ENCODE data around the gene FANCB. TPM values are rescaled to one million over a fixed set of nuclear protein-coding genes. Genes with fewer than 3 reads are reported as not detected.
A peak's percentile ranks its signal among the peaks of the same experiment; 100 is the strongest.

Gene FANCB
- 1 to 10 TPM; 2.5 to 4.8 (median 3.2) TPM for total RNA-seq

DNA sequence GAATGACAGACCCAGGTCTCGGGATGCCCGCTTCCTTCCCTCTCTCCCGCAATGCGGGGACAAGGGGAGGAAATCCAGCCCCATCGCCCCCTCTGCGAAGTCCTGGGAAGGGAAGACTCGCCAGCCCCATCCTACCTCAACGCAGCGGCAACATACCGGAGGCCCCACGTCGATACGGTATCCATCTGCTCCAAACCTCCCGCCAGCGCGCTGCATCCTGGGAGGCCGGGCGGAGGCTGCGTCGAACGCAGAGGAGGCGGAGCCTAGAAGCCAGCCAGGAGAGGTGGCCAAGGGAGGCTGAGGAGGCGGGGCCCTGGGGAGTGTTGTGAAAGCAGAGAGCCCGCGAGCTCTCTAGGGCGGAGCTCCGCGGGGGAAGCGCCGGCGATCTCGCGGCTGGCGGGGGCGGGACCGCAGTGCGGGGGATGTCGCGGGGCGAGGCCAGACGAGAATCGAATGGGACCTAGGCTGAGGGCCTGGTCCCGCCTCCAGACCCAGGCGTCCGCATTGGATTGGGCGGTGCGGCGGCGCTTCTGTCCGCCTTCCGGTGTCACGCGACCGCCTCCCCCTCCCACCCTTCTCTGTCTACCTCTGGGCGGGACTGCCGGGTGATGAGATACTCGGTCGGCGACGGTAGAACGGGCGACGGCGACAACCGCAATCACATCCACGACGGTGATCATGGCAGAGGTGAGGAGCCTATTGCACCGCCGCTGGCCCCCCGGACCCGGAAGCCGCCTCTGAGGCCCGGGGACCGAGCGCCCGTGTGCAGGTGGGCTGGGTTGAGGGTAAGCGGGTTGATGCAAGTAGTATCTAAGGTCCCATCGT lies at the start of gene FANCB, which contains the start of gene MOSPD2:
Gene FANCB (minus strand): TSS at position 219 of the 825 bp plus-strand sequence. CDS start 7,559 bp downstream, outside the sequence.
Gene MOSPD2 (plus strand): TSS at position 571 of the 825 bp plus-strand sequence. CDS start 108 bp downstream, at position 679.
- Histone ChIP-seq H3K27me3 (no peaks in the 10 kb centered on the region), H3K36me3 (no peaks in the 10 kb centered on the region), H3K27ac (peak within 1 kb of the TSS; percentile 81 to 95 (median 90)), H3K4me3 (peak within 1 kb of the TSS; percentile 45 to 83 (median 56)), H3K9me3 (no peaks in the 10 kb centered on the region), H3K4me1 (peaks cover 0 to 16% (median 0%) of the 10 kb centered on the region in 4 donors)
- peak; percentile 65 to 74 for TF ChIP-seq EP300 (IDR thresholded peaks at IDR 0.05)
- TF ChIP-seq POLR2A (IDR thresholded peaks at IDR 0.05), result peak; percentile 26 to 43
- TF ChIP-seq, protein P1, sequence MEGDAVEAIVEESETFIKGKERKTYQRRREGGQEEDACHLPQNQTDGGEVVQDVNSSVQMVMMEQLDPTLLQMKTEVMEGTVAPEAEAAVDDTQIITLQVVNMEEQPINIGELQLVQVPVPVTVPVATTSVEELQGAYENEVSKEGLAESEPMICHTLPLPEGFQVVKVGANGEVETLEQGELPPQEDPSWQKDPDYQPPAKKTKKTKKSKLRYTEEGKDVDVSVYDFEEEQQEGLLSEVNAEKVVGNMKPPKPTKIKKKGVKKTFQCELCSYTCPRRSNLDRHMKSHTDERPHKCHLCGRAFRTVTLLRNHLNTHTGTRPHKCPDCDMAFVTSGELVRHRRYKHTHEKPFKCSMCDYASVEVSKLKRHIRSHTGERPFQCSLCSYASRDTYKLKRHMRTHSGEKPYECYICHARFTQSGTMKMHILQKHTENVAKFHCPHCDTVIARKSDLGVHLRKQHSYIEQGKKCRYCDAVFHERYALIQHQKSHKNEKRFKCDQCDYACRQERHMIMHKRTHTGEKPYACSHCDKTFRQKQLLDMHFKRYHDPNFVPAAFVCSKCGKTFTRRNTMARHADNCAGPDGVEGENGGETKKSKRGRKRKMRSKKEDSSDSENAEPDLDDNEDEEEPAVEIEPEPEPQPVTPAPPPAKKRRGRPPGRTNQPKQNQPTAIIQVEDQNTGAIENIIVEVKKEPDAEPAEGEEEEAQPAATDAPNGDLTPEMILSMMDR (IDR thresholded peaks at IDR 0.05), result no peak
- 8 to 41% methylated on average over 9 to 77 of the region's 78 CpGs for WGBS, 2 donors
- peak; percentile 80 to 81 for DNase-seq (ENCODE audit: low spot score in 2 of 2)

DNA sequence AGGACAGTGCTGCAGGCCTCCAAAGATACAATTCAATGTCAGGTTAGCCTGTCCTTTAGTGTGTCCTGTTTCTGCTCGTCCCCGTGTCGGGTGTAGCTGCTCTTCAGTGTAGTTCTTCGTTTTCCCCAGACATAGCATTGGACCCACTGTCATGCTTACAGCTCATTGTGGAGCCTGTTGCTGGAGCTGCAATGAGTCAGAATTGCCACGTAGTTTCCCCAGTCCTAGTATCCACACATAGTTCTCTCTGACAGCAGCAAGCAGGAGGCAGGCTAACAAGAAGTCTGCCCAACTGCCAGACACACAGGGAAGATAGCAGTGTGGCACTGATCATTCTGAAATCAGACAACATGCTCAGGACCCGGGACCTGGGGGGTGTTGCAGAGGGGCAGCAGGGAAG lies 49.6 kb upstream of the FANCB start:
- Histone ChIP-seq H3K9me3 (no peaks in the 10 kb centered on the region), H3K4me1 (peaks cover 0 to 6% (median 0%) of the 10 kb centered on the region in 4 donors), H3K4me3 (no peak overlapping the region), H3K27ac (no peak overlapping the region), H3K36me3 (peaks cover 0 to 9% (median 0%) of the 10 kb centered on the region in 3 donors), H3K27me3 (no peaks in the 10 kb centered on the region)
- 71 to 76% methylated on average over 6 of the region's 6 CpGs for WGBS, 2 donors
- TF ChIP-seq, protein P1 (IDR thresholded peaks at IDR 0.05), result no peak
- no peak for DNase-seq (ENCODE audit: low spot score in 2 of 2)

DNA sequence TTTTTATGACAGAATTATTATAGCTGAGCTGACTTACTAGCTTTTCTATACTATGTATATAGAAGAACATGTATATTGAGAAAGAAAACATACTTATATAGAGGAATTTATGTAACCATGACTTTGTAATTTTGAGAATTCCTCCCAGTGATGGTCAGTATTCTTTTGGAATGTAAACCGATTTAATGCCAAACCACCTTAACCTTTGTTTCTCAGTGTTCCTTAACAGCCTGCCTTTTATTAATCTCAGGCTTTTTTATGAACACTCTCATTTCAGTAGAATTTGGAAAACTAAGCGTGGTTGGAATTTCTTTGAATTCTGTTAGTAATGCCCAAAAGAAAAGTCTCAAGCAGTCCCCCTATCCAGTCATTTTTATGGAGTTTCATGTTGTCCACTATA lies 47.3 kb upstream of the FANCB start:
- no peaks in the 10 kb centered on the region for H3K27me3 ChIP-seq
- H3K4me3 ChIP-seq, result no peak overlapping the region
- TF ChIP-seq POLR2A (IDR thresholded peaks at IDR 0.05), result no peak
- TF ChIP-seq EP300 (IDR thresholded peaks at IDR 0.05), result no peak
- TF ChIP-seq, protein P1 (IDR thresholded peaks at IDR 0.05), result no peak
- H3K9me3 ChIP-seq, result no peaks in the 10 kb centered on the region
- H3K4me1 ChIP-seq, result no peaks in the 10 kb centered on the region
- no peak for DNase-seq (ENCODE audit: low spot score in 2 of 2)
- H3K27ac ChIP-seq, result no peak overlapping the region
- WGBS, 2 donors, result 76 to 80% methylated on average over 2 of the region's 2 CpGs
- H3K36me3 ChIP-seq, result peaks cover 0 to 15% (median 0%) of the 10 kb centered on the region in 3 donors

DNA sequence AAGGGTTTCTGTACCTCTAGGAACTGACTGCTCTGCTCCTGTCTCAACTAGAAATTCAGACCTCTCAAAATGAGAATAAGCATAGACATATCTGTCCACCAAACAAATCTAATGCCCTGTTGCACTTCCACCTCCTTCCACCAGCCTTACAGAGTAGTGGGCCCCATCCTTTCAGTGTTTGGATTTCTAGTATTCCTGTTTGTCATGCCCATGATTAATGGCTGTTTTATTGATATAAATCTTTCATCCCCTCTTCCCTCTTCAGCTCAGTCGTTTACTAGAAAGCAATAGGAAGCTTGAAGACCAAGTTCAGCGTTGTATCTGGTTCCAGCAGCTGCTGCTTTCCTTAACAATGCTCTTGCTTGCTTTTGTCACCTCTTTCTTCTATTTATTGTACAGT lies 46.5 kb upstream of the FANCB start:
- no peak for TF ChIP-seq EP300 (IDR thresholded peaks at IDR 0.05)
- TF ChIP-seq, protein P1 (IDR thresholded peaks at IDR 0.05), result no peak
- TF ChIP-seq POLR2A (IDR thresholded peaks at IDR 0.05), result no peak
- DNase-seq (ENCODE audit: low spot score in 2 of 2), result no peak
- no peaks in the 10 kb centered on the region for H3K27me3 ChIP-seq
- H3K36me3 ChIP-seq, result peaks cover 0 to 15% (median 0%) of the 10 kb centered on the region in 3 donors
- no peak overlapping the region for H3K4me3 ChIP-seq
- no peak overlapping the region for H3K27ac ChIP-seq
- no peaks in the 10 kb centered on the region for H3K9me3 ChIP-seq
- WGBS, 2 donors, result 36 to 81% methylated on average over 2 of the region's 2 CpGs
- no peaks in the 10 kb centered on the region for H3K4me1 ChIP-seq

DNA sequence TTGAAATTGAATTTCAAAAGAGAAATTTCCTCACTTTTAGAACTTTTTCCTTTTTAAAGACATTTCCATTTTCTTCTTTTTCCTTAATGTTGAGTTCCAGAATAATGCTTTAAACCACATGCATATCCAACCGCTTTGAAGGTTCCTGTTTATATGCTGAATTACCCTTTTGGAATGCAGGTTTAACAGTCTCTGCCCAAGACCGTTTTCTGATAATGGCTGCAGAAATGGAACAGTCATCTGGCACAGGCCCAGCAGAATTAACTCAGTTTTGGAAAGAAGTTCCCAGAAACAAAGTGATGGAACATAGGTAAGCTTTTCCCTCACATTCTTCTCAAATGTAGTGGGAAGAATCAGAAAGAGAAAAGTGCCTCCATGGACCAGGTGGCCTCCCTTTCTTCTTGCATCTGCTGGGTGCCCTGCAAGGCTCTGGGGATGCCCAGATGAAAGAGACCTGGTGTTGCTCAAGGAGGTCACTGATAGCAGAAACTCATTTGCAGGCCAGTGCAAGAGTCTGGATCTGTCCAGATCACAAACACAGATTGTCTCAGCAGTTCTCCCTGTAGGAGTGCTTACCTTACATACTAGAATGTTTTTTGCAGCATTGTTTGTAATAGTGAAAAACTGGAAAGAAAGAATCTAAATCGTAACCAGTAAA lies 43.3 kb upstream of the FANCB start:
- H3K27ac ChIP-seq, result no peak overlapping the region
- TF ChIP-seq, protein P1 (IDR thresholded peaks at IDR 0.05), result no peak
- TF ChIP-seq EP300 (IDR thresholded peaks at IDR 0.05) (no peak), POLR2A (IDR thresholded peaks at IDR 0.05) (no peak)
- H3K4me3 ChIP-seq, result no peak overlapping the region
- no peaks in the 10 kb centered on the region for H3K9me3 ChIP-seq
- no peak for DNase-seq (ENCODE audit: low spot score in 2 of 2)
- no peaks in the 10 kb centered on the region for H3K4me1 ChIP-seq
- peaks cover 0 to 20% (median 0%) of the 10 kb centered on the region in 3 donors for H3K36me3 ChIP-seq
- no peaks in the 10 kb centered on the region for H3K27me3 ChIP-seq
- WGBS, 2 donors, result 60 to 69% methylated on average over 3 of the region's 3 CpGs

Data from tibial nerve (tissue), 4 donors.